KG1 (cell line): Measurements from ENCODE around the gene DUS2.

Experiments used
- DNase-seq: peaks from one replicate; lab custom pipeline; 2025; lab: John Stamatoyannopoulos, UW

The DUS2 gene

GRCh38 chr16:68077866-68078700 is 55.0 kb downstream of the DUS2 start:
- no peak for DNase-seq

DNA sequence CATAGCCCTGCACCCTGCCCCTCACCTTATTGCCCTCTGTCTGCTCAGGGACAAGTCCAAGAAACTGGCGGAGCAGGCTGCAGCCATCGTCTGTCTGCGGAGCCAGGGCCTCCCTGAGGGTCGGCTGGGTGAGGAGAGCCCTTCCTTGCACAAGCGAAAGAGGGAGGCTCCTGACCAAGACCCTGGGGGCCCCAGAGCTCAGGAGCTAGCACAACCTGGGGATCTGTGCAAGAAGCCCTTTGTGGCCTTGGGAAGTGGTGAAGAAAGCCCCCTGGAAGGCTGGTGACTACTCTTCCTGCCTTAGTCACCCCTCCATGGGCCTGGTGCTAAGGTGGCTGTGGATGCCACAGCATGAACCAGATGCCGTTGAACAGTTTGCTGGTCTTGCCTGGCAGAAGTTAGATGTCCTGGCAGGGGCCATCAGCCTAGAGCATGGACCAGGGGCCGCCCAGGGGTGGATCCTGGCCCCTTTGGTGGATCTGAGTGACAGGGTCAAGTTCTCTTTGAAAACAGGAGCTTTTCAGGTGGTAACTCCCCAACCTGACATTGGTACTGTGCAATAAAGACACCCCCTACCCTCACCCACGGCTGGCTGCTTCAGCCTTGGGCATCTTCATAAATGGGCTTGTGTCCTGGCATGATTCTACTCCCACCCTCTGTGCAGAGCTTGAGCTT is 55.8 kb downstream of the DUS2 start:
- DNase-seq, result no peak

- no peak for DNase-seq
These were observed 56.2 kb downstream of the DUS2 start for GRCh38 chr16:68079376-68079625.

GRCh38 chr16:68079626-68080344 is 56.7 kb downstream of the DUS2 start:
- DNase-seq, result peak; percentile 85

DNA sequence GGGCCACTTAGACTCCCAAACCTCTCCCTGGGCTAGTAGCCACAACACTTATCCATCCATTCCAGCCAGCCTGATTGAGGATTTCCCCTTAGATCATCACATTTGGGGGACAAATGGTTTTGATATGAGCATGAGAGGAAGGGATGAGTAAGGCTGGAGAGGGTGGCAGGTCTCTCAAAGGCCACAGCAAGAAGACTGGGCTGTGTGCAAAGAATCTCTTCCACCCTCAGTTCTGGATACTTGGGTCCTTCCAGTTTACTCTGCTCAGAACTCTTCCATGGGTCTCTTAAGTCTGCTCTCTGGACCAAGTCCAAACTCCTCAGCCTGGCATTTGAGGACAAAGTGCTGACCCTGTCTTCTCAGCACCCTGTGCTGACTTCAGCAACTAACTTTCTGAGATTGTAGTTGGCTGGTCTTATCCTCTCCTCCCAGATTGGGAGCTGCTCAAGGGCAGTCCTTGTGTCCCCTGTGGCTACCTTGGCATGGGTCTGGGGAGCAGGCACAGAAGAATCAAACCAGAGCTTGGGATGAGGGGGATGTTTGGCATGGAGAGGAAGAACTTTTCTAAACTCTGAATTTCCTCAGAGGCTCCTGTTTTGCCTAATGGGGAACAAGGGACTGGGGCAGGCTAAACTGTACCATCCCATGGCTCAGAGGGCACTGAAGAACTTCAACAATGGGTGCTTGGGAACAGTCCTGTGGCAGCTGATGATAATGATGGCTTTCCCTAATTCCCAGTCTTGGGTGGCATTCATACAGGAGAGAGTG is 59.0 kb downstream of the DUS2 start:
- DNase-seq, result no peak

DNA sequence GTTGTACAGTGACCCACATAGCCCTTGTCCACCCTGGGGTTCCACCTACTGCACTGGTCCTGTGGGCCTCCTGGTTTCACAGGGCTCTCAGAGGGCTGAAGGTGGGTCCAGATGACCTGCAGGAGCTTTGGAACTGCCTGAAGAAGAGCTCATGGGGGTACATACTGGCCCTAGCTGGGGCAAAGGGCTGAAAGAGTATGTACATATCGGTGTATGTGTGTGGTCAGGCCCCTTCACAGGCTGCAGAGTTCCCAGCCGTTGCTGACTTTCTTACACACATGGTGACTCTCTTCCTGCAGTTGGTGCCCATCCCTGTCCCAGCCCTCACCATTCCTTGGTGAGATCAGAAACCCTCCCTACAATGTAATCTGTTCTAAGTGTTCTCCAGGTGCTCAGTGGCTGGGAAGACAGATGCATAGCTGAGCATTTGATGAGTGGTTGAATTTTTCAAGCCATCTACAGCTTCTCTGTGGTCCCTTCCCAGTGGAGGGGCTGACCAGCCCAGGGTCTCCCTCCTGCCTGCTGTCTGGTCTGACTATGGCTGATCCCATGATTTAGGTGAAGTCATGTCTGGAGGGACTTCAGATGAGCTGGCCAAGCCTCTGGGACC is 59.6 kb downstream of the DUS2 start:
- no peak for DNase-seq

DNA sequence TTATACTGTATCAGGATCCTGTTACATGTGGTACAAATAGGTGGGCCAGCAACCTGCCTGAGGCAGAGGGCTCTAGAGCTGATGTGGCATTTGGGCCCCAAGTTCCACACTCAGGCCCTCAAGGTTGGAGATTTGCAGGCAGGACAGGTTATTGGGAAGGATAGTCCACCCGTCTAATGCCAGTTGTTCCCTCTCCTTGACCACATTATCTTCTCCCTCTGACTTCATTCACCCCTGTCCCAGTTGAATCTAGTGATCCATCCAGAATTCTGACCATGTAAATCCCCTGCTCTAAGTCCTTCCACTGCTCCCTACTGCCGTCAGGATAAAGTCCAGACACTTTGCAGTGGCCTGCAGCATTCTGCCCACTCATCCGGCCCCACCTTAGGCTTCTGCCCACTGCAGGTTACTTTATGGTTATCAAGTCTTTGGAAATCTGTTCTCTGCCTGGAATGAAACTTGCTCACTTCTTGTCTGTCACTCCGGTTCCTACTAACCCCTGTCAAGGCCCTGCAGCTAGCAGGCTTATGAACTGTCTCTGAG is 60.2 kb downstream of the DUS2 start:
- no peak for DNase-seq

DNA sequence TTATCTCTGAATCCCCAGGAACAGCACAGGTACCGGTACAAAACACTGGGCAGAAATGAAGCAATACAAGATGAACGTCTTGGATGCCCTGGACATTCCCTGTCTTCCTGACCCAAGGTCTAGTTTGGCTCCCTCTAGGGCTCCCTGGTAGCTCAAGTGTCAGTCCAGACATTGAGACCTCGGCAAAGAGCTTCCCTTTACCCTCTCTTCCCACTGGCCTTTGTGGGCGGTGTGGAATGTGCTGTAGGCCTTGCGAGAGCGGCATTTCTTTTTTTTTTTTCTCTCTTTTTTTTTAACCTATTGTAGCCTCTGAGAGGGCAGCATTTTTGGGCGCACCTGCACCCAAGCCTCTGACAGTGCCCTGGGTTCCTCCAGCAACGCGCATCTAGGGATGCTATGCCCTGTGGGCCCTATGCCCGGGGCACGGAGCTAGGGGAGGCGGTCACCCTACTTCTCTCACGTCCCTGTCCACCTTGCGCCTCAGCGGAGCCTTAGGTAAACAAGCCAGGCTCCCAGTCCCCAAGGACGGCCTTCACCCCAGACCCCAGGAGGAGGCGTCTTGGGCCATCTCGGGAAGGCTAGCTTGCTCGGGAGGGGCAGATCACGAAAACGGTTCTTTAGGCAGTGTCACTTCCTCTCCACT is 60.9 kb downstream of the DUS2 start:
- no peak for DNase-seq

DNA sequence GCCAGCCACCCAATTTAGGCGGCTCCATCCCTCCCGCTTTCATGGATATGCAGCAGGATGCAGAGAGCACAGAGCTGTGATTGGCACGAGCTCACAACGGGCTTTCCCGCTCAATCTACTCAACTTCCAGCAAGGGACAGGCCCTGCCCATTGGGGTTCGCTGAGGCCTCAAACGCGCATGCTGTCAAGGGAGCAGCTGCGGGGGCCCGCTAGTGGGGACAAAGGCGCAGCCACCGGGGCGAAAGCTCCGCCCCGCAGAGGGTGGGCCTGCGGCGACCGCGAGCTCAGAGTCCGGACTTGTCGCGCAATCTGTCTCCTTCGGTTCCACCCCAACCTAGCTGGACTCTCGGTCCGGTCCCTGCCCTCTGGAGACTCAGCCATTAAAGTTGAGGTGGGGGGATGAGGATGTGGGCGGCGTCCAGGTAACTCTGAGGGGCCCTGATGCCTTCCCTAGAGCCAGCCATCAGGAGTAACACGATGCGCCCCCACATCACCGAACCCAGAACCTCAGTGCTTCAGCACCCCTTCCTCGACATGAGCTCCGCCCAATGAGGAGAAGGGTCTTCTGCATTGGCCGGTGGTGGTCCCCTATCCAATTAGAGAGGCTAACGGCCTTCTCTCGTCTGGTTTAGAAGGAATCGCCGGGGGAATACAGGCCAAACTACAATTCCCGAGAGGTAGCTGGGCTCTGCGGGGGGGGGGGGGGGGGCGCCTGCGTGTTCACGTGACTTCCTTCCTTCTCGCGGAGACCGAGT is 61.6 kb downstream of the DUS2 start:
- no peak for DNase-seq

DNA sequence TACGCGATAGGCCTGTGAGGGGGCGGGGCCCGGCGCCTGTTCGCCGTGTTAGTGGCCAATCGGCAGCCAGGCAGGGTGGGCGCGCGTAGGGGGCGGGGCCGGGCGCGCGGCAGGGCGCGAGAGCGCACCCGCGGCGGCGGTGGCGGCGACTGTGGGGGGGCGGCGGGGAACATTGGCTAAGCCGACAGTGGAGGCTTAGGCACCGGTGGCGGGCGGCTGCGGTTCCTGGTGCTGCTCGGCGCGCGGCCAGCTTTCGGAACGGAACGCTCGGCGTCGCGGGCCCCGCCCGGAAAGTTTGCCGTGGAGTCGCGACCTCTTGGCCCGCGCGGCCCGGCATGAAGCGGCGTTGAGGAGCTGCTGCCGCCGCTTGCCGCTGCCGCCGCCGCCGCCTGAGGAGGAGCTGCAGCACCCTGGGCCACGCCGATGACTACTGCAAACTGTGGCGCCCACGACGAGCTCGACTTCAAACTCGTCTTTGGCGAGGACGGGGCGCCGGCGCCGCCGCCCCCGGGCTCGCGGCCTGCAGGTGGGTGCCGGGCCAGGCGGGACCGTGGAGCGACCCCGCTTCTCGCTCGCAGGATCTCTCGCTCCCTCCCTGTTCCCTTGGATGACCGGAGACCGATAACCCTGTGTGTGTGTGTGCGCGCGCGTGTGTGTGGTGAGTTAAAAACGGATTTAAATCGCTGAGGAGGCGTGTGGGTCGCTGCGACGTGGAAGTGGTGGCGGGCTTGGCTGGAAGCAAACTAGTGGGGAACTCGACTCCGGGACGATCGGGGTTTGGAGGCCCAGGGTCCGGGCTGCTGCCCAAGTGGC is 62.4 kb downstream of the DUS2 start, which contains the start of gene NFATC3:
Gene NFATC3 (plus strand): TSS at position 112 of the 813 bp plus-strand sequence. CDS start 312 bp downstream, at position 424.
- peak; percentile 91 for DNase-seq

DNA sequence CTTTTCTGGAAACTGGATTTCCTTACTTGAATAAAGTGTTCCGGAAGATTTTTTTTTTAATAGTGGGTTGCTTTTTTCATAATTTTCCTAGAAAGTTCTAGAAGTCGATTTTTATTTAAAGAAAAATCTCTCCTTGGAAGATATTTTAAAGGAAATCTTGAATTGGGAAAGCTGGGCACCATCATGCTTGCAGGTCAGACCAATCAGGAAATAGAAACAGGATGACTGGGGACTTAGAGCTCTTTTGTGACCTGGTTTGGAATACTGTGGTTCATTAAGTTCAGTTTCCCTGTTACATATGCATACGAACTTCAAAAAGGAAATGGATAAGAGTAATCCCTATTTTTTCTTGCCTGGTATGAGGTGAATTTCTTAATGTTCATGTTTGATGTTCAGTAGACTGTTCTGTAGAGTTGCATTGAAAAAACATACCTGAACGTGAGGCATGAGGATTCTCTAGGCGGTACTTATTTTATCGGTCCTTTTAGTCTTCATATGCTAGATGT is 63.3 kb downstream of the DUS2 start:
- no peak for DNase-seq

- no peak for DNase-seq
These were observed 63.8 kb downstream of the DUS2 start for GRCh38 chr16:68086860-68087268.

DNA sequence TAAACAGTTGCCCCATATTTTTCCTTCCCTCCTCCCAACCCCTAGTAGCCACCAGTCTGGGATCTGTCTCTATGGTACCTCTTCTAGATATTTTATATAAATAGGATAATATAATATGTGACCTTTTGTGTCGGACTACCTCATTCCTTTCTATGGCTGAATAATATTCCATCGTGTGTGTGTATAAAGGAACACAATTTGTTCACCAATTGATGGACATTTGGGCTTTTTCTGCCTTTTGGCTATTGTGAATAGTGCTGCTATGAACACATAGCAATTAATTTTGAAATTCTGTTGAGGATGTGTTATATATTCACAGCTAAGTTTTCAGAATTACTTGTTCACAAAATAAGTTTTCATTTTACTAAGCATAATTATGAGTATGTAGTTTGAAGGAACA is 64.6 kb downstream of the DUS2 start:
- DNase-seq, result no peak

- DNase-seq, result no peak
These were observed 65.3 kb downstream of the DUS2 start for GRCh38 chr16:68088130-68088972.

- DNase-seq, result no peak
These were observed 66.0 kb downstream of the DUS2 start for GRCh38 chr16:68089067-68089466.

GRCh38 chr16:68090130-68090529 is 67.0 kb downstream of the DUS2 start:
- DNase-seq, result no peak

DNA sequence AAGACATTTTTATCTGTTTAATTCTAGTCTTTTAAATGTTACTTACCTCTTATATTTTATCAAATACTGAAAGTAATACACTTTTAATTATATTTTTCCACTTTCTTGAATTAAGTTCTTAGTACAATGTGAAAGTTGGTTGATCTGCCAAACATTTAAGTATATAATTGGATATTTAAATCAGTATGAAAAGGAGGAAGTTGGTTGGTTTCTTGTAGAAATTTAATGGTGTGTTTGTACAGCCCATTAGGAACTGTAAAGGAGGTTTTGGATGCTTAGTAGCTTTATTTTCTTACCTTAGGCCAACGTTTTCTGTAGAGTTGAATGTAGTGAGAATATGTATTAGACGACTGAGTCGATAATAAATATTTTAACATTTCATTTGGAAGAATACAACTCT is 67.4 kb downstream of the DUS2 start:
- no peak for DNase-seq
